GM18873 (cell line): ENCODE data around the gene GTF2H2.
"Not testable (repeated sequence)": the region's sequence is repeated elsewhere in the genome, so short reads cannot be mapped to it uniquely, and the experiment has no call there.

Source experiments
- ATAC-seq: cut with Tn5 transposase; IDR thresholded peaks from one replicate; pipeline ENCODE4 v1.9.1; 2021; ENCODE audit warnings: mild to moderate bottlenecking, moderate library complexity, moderate number of reproducible peaks; ENCODE audit not compliant: unreplicated experiment, low FRiP score

The GTF2H2 gene

GRCh38 chr5:71014176-71014575, 53.3 kb downstream of the GTF2H2 start:
- ATAC-seq, result no peak

GRCh38 chr5:71013575-71013974, 53.9 kb downstream of the GTF2H2 start:
- ATAC-seq, result no peak

GRCh38 chr5:71011194-71011792, 56.2 kb downstream of the GTF2H2 start:
- ATAC-seq, result no peak

- ATAC-seq, result not testable (repeated sequence)
These were observed 60.5 kb downstream of the GTF2H2 start for GRCh38 chr5:71006983-71007382.
